ENCODE data around the gene PLA2G4D. TPM values are rescaled to one million over a fixed set of nuclear protein-coding genes. Genes with fewer than 3 reads are reported as not detected.

Gene PLA2G4D
- polyA plus RNA-seq, 1 experiment = not detected

GRCh38 chr15:42121021-42121420, 26.7 kb upstream of the PLA2G4D start:
- Histone ChIP-seq H3K27ac (ENCODE audit: low read depth, low read length) (no peak overlapping the region), H3K4me3 (ENCODE audit: low read depth, low read length) (no peak overlapping the region), H3K27me3 (ENCODE audit: control insufficient read depth, insufficient read depth, low read length) (peaks cover 41% of the 10 kb centered on the region), H3K9me3 (ENCODE audit: control insufficient read depth, insufficient read depth, low read length) (no peaks in the 10 kb centered on the region)
- no peak for DNase-seq (ENCODE audit: low read depth, low spot score)
- ChIA-PET CTCF (interaction anchor here (1.2 kb wide), 1 partner anchor 17 kb away, joined by 3 read pairs; no protein-coding TSS in a partner anchor), POLR2A (no interaction called here)
- no peak for TF ChIP-seq CTCF (IDR thresholded peaks at IDR 0.05; ENCODE audit: low read depth, low read length)

DNA sequence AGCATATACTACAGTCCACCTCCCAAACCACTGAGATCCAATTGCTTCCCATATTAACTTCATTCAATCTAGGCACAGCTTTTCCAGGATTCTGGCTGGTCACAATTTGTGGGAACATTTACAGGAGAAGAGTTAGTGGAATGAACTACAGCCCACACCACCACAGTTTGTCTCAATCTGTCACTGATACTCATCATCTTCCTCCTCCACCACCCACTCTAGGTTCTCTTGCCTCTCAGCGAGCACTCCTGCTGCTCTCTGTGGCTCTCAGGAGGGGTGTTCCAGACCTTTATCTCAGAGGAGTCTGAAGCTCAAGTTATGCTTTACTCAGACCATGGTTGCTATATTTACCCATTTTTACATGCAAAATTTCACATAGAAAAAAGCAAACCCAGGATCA, 25.9 kb upstream of the PLA2G4D start:
- CTCF ChIA-PET = interaction anchor here (1.2 kb wide), 1 partner anchor 17 kb away, joined by 3 read pairs; no protein-coding TSS in a partner anchor
- Histone ChIP-seq H3K9me3 (ENCODE audit: control insufficient read depth, insufficient read depth, low read length) (no peaks in the 10 kb centered on the region), H3K27me3 (ENCODE audit: control insufficient read depth, insufficient read depth, low read length) (peaks cover 41% of the 10 kb centered on the region), H3K27ac (ENCODE audit: low read depth, low read length) (no peak overlapping the region), H3K4me3 (ENCODE audit: low read depth, low read length) (no peak overlapping the region)
- DNase-seq (ENCODE audit: low read depth, low spot score) = no peak
- POLR2A ChIA-PET = no interaction called here
- no peak for TF ChIP-seq CTCF (IDR thresholded peaks at IDR 0.05; ENCODE audit: low read depth, low read length)

GRCh38 chr15:42119446-42119760, 25.0 kb upstream of the PLA2G4D start:
- no peak for TF ChIP-seq CTCF (IDR thresholded peaks at IDR 0.05; ENCODE audit: low read depth, low read length)
- Histone ChIP-seq H3K27ac (ENCODE audit: low read depth, low read length) (no peak overlapping the region), H3K27me3 (ENCODE audit: control insufficient read depth, insufficient read depth, low read length) (peaks cover 43% of the 10 kb centered on the region), H3K4me3 (ENCODE audit: low read depth, low read length) (no peak overlapping the region), H3K9me3 (ENCODE audit: control insufficient read depth, insufficient read depth, low read length) (no peaks in the 10 kb centered on the region)
- no peak for DNase-seq (ENCODE audit: low read depth, low spot score)
- ChIA-PET POLR2A (no interaction called here), CTCF (no interaction called here)

GRCh38 chr15:42118650-42119445, 24.5 kb upstream of the PLA2G4D start:
- Histone ChIP-seq H3K9me3 (ENCODE audit: control insufficient read depth, insufficient read depth, low read length) (no peaks in the 10 kb centered on the region), H3K27ac (ENCODE audit: low read depth, low read length) (no peak overlapping the region), H3K27me3 (ENCODE audit: control insufficient read depth, insufficient read depth, low read length) (peaks cover 42% of the 10 kb centered on the region), H3K4me3 (ENCODE audit: low read depth, low read length) (no peak overlapping the region)
- CTCF ChIA-PET = interaction anchor here (0.8 to 1.2 kb wide), 2 partner anchors 21 to 34 kb away, joined by 3 to 5 read pairs; no protein-coding TSS in a partner anchor
- DNase-seq (ENCODE audit: low read depth, low spot score) = no peak
- POLR2A ChIA-PET = no interaction called here
- no peak for TF ChIP-seq CTCF (IDR thresholded peaks at IDR 0.05; ENCODE audit: low read depth, low read length)

DNA sequence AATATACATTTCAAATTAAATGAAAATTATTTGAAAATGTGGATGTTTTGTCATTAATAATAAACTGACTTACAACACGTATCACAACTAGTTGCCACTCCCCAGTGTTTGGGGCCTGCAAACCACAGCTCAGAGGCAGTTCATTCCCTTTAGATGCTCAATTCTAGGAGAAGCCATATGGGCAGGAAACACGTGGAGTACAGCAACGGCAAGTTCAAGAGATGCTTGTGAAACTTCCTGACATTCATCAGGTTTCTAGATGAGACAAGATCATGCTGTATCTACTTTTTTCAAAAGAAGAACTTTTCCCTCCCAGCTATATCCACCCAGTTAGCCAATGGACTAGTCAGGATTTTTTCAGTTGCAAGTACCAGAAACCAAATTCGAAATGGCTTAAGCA, 17.6 kb upstream of the PLA2G4D start:
- POLR2A ChIA-PET = interaction anchor here (0.7 kb wide), 2 partner anchors 129 to 217 kb away, joined by 3 to 4 read pairs; no protein-coding TSS in a partner anchor
- no peak for DNase-seq (ENCODE audit: low read depth, low spot score)
- TF ChIP-seq CTCF (IDR thresholded peaks at IDR 0.05; ENCODE audit: low read depth, low read length) = no peak
- Histone ChIP-seq H3K9me3 (ENCODE audit: control insufficient read depth, insufficient read depth, low read length) (no peaks in the 10 kb centered on the region), H3K27ac (ENCODE audit: low read depth, low read length) (no peak overlapping the region), H3K27me3 (ENCODE audit: control insufficient read depth, insufficient read depth, low read length) (peaks cover 34% of the 10 kb centered on the region), H3K4me3 (ENCODE audit: low read depth, low read length) (no peak overlapping the region)
- CTCF ChIA-PET = interaction anchor here (1.3 to 2.1 kb wide), 2 partner anchors 27 to 55 kb away, joined by 3 to 8 read pairs; no protein-coding TSS in a partner anchor

Measured in AG04450 (cell line).